NCI-H2196 (cell line): Measurements from ENCODE around the gene ZNF254.
"Not testable (repeated sequence)": the region's sequence is repeated elsewhere in the genome, so short reads cannot be mapped to it uniquely, and the experiment has no call there.

Source experiments
- DNase-seq: peaks from one replicate; lab custom pipeline; 2025; ENCODE audit not compliant: unreplicated experiment; lab: John Stamatoyannopoulos, UW

The ZNF254 gene

GRCh38 chr19:24071078-24071477 is 15.9 kb upstream of the ZNF254 start:
- no peak for DNase-seq

GRCh38 chr19:24072720-24073119 is 14.3 kb upstream of the ZNF254 start:
- no peak for DNase-seq

GRCh38 chr19:24073807-24074206 is 13.2 kb upstream of the ZNF254 start:
- DNase-seq: no peak

GRCh38 chr19:24074720-24075454 is 12.1 kb upstream of the ZNF254 start:
- DNase-seq: no peak

- DNase-seq: not testable (repeated sequence)
These were observed 11.5 kb upstream of the ZNF254 start for GRCh38 chr19:24075530-24075929.

- no peak for DNase-seq
These were observed 8.3 kb upstream of the ZNF254 start for GRCh38 chr19:24078680-24079079.

- DNase-seq: no peak
These were observed 5.9 kb upstream of the ZNF254 start for GRCh38 chr19:24081056-24081455.

GRCh38 chr19:24098359-24098758 is 11.4 kb downstream of the ZNF254 start:
- DNase-seq: no peak

GRCh38 chr19:24099829-24100228 is 12.8 kb downstream of the ZNF254 start:
- DNase-seq: no peak

GRCh38 chr19:24100597-24100996 is 13.6 kb downstream of the ZNF254 start:
- DNase-seq: not testable (repeated sequence)

- DNase-seq: no peak
These were observed 14.6 kb downstream of the ZNF254 start for GRCh38 chr19:24101459-24102115.

- DNase-seq: no peak
These were observed 40.6 kb downstream of the ZNF254 start for GRCh38 chr19:24127601-24128000.

GRCh38 chr19:24140099-24140498 is 53.1 kb downstream of the ZNF254 start:
- peak; percentile 16 for DNase-seq

- no peak for DNase-seq
These were observed 53.6 kb downstream of the ZNF254 start for GRCh38 chr19:24140591-24140990.

- no peak for DNase-seq
These were observed 54.6 kb downstream of the ZNF254 start for GRCh38 chr19:24141612-24142011.

- no peak for DNase-seq
These were observed 55.8 kb downstream of the ZNF254 start for GRCh38 chr19:24142771-24143170.

GRCh38 chr19:24159707-24160106 is 72.7 kb downstream of the ZNF254 start:
- no peak for DNase-seq

GRCh38 chr19:24166055-24166454 is 79.1 kb downstream of the ZNF254 start:
- DNase-seq: no peak

GRCh38 chr19:24173882-24174281 is 86.9 kb downstream of the ZNF254 start:
- DNase-seq: no peak

GRCh38 chr19:24177686-24178085 is 90.7 kb downstream of the ZNF254 start:
- DNase-seq: no peak

GRCh38 chr19:24178207-24178606 is 91.2 kb downstream of the ZNF254 start:
- no peak for DNase-seq
